ENCODE results near the gene AXIN1.
"Not testable (repeated sequence)": the region's sequence is repeated elsewhere in the genome, so short reads cannot be mapped to it uniquely, and the experiment has no call there.

The AXIN1 gene

GRCh38 chr16:266258-267164 is 86.0 kb downstream of the AXIN1 start:
- no peak for DNase-seq (ENCODE audit: low spot score)

DNA sequence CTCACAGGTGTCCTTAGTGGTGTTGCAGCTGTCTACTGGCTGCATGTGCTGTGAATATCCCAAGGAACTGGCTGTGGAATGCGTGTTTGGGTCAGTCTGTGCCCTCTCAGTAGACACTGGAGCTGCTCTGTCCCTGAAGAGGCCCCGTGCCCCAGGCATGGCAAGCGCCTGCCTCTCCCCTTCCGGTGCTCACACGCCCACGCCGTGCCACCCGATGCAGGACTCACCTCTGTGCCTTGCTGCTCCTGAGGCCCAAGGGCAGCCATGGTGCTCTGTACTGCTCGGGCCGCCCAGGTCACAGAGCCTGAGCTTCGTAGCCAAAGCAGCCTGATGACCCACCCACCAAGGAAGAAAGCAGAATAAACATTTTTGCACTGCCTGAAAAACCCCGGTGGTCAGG is 86.8 kb downstream of the AXIN1 start:
- DNase-seq (ENCODE audit: low spot score): no peak

DNA sequence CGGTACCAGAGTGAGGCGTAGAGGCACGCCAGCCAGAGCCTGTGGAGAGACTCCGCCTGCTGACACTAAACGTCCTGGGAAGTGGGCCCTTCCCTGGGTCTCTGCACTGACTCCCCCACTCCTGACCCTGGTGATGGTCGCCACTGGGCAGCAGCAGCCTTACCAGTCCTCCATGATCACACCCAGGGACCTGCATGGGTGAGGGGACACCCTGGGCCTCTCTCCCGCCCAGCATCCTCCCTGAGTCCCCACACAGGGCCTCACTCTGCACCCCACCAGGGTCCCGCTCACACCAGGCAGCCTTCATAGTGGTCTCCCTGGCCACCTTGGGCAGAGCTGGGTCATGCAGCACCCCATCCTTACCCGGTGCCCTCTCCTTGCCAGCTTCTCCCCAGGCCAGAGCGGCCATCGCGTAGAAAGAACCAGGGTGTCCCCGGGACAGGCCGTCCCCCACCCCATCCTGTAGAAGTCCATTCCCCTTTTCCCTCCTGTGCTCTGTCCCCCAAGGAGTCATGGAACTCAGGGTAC is 87.5 kb downstream of the AXIN1 start:
- DNase-seq (ENCODE audit: low spot score): no peak

DNA sequence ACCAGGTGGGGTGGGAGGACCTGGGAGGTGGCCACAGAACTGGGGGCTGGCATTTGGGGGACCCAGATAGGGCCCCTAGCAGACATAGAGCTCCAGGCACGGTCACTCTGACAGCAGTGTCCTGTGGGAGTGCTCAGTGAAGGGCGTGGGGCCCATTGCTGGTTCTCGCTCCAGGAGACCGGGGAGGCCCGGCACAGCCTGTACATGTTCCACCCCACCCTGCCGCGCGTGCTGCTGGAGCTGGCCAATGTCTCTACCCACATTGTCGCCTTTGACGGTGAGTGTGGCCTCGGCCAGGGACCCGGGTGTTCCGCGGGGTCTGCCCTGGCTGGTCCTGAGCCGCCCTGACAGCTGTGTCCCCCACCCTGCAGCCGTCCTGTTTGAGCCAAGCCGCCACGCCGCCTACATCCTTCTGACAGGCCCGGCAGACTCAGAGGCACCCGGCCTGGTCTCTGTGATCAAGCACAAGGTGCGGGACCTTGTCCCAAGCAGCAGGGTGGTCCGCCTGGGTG is 88.0 kb downstream of the AXIN1 start:
- no peak for DNase-seq (ENCODE audit: low spot score)

DNA sequence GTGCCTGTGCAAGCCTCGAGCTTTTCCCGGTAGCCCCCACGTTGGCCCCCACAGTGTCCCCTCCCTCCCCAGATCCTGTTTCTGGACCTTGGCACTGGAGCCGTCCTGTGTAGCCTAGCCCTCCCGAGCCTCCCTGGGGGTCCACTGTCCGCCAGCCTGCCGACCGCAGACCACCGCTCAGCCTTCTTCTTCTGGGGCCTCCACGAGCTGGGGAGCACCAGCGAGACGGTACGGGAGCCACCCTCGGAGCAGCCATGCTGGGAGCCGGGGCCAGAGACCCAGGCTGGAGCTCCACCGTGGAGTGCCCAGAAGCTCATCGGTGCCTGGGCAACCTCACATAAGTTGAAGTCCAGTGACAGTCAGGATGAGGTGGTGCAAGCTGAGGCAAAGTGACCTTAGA is 88.6 kb downstream of the AXIN1 start:
- no peak for DNase-seq (ENCODE audit: low spot score)

- no peak for DNase-seq (ENCODE audit: low spot score)
These were observed 89.2 kb downstream of the AXIN1 start for GRCh38 chr16:263182-263774.

DNA sequence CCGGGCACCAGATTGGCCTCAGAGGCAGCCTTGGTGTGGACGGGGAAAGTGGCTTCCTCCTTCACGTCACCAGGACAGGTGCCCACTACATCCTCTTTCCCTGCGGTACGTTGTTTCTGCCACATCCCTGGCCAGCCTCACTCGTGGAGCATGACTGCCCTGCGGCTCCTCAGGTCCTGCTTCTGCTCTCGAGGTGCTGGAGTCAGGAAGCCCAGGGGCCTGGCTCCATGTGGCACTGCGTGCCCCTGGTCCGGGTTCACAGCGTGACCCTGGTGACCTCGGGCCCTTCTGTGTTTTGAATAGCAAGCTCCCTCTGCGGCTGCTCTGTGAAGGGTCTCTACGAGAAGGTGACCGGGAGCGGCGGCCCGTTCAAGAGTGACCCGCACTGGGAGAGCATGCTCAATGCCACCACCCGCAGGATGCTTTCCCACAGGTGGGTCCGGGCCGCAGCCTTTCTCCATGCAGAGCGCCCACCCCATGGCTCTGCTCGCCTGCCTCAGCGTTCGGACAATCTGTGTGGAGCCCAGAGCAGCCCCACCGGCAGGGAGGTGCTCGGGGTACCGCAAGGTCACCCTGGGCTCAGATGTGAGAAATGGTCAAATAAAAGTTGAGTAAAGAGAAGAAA is 90.3 kb downstream of the AXIN1 start:
- no peak for DNase-seq (ENCODE audit: low spot score)

DNA sequence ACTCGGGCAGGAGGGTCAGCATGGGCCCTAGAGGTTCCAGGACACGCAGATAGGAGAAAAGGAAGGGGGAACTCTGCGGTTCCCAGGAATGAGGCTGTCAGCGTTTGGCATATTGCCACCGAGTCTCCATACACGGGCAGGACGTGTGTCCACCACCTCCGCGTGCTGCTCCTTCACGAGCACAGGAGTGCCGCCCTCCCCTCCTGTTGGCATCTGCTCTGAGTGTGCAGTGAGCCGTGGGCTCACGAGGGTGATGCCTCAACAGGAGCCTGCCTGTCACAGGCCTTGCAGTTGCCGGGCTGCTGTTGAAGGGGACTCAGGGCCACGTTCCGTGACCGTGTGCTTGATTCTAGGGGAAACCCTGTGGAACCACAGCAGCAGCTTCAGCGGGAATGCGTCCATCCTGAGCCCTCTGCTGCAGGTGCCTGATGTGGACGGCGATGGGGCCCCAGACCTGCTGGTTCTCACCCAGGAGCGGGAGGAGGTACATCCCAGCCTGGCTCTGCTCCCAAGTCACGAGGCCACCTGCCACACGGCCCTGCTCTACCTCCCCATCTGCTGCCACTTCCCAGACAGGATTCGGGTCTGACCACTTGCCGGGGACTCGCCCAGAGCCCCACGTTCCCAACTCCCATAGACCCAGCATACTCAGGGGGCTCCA is 91.4 kb downstream of the AXIN1 start:
- no peak for DNase-seq (ENCODE audit: low spot score)

DNA sequence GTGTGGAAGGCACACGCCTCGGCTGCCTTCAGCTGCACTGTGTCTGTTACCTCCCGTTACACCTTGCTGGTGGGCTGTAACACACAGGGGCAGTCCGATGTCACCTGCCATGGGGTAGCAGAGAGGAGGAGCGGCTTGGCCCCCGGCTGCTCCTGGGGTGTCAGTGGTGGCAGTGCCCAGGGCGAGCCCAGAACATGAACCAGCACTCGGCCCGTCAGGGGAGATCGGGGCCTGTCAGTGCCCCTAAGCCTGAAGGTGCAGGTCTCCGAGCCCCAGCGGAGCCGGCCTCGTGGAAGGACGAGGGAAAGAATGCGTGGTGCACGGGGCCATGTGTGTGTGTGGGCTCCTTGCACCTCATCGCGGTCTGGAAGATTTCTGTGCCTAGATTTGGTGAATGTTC is 92.2 kb downstream of the AXIN1 start:
- no peak for DNase-seq (ENCODE audit: low spot score)

GRCh38 chr16:259814-260253 is 92.7 kb downstream of the AXIN1 start:
- no peak for DNase-seq (ENCODE audit: low spot score)

DNA sequence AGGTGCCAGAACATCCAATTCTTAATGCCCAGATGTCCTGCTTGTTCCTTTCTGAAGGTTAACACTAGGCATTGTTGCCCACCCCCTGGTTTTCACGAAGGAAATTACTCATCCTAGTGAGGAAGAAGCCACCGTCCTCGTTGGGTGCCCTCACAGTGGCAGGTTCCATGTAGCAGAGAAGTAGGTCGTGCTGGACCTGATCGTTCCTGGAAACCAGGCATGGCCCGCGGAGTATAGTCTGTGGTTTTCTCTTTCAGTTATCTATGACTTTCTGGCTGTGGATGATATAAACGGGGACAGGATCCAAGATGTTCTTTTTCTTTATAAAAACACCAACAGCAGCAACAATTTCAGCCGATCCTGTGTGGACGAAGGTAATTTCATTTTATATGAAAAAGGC is 93.3 kb downstream of the AXIN1 start:
- DNase-seq (ENCODE audit: low spot score): no peak

- DNase-seq (ENCODE audit: low spot score): not testable (repeated sequence)
These were observed 94.4 kb downstream of the AXIN1 start for GRCh38 chr16:258091-258490.

DNA sequence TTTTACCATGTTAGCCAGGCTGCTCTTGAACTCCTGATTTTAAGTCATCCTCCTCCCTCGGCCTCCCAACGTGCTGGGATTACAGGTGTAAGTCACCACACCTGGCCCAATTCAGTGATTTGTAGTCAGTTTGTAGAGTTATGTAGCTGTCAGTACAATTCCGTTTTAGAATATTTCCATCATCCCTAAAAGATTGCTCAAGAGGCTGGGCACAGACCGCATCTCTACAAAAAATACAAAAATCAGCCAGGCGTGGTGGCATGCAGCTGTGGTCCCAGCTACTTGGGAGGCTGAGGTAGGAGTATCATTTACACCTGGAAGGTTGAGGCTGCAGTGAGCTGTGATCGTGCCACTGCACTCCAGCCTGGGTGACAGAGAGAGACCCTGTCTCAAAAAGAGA is 97.3 kb downstream of the AXIN1 start:
- no peak for DNase-seq (ENCODE audit: low spot score)

DNA sequence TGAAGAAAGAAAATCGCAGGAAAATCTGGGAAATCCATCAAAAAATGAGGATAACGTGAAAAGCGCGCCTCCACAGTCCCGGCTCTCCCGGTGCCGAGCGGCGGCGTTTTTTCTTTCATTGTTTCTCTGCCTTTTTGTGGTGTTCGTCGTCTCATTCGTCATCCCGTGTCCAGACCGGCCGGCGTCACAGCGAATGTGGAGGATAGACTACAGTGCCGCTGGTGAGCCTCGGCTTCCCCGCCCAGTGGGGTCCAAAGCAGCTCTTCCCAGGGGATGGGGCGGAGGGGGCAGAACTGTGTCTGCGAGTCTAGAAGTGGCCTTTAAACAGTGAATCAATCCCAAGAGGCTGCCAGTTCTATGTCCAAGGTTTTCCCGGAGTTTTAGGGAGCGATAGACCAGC is 98.1 kb downstream of the AXIN1 start:
- no peak for DNase-seq (ENCODE audit: low spot score)

- DNase-seq (ENCODE audit: low spot score): no peak
These were observed 98.7 kb downstream of the AXIN1 start for GRCh38 chr16:253833-254232.

GRCh38 chr16:252366-253337 is 99.9 kb downstream of the AXIN1 start:
- DNase-seq (ENCODE audit: low spot score): no peak

- no peak for DNase-seq (ENCODE audit: low spot score)
These were observed 103.1 kb downstream of the AXIN1 start for GRCh38 chr16:249431-249830.

GRCh38 chr16:247027-247426 is 105.5 kb downstream of the AXIN1 start:
- DNase-seq (ENCODE audit: low spot score): no peak

- DNase-seq (ENCODE audit: low spot score): no peak
These were observed 107.4 kb downstream of the AXIN1 start for GRCh38 chr16:245105-245504.

- no peak for DNase-seq (ENCODE audit: low spot score)
These were observed 109.2 kb downstream of the AXIN1 start for GRCh38 chr16:243348-243747.

DNA sequence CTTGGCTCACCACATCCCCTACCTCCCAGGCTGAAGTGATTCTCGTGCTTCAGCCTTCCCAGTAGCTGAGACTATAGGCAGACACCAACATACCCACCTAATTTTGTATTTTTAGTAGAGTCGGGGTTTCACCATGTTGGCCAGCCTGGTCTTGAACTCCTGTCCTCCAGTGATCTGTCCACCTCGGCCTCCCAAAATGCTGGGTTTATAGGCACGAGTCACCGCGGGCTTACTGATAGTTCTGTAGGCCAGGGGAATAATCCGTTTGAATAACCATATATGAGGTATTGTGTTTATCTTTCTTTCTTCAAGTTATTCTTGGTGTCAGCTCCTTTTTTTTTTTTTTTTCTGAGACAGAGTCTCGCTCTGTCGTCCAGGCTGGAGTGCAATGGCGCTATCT is 110.2 kb downstream of the AXIN1 start:
- DNase-seq (ENCODE audit: low spot score): no peak

All from kidney tubule cell (primary cell).